Measurements from ENCODE around the gene HYAL3. TPM values are rescaled to one million over a fixed set of nuclear protein-coding genes. Genes with fewer than 3 reads are reported as not detected.

The HYAL3 gene
- total RNA-seq, 4 donors from 2014 or later = 1.9 to 4.1 (median 2.6) TPM

GRCh38 chr3:50251220-50251619 is 48.0 kb downstream of the HYAL3 start:
- peak in 1 of 2 donors; percentile 48 for DNase-seq (ENCODE audit: low spot score in 2 of 2)
- WGBS, 2 donors = 28 to 64% methylated on average over 7 to 8 of the region's 8 CpGs

GRCh38 chr3:50250514-50250913 is 48.7 kb downstream of the HYAL3 start:
- no peak overlapping the region for H3K4me3 ChIP-seq (ENCODE audit: low read depth, poor library complexity, severe bottlenecking)
- intact Hi-C loops (cut with DNase I; ENCODE audit: low total_unique reads) = no loop called here
- DNase-seq (ENCODE audit: low spot score in 2 of 2) = no peak
- TF ChIP-seq CTCF (IDR thresholded peaks at IDR 0.05) = no peak
- TF ChIP-seq POLR2A (IDR thresholded peaks at IDR 0.05) = no peak
- WGBS, 2 donors = 95 to 98% methylated on average over 4 of the region's 4 CpGs

More at GRCh38 chr3:50251220-50251619, 48.0 kb downstream of the HYAL3 start:
- intact Hi-C loops (cut with DNase I; ENCODE audit: low total_unique reads) = no loop called here
- no peak for TF ChIP-seq POLR2A (IDR thresholded peaks at IDR 0.05)
- no peak for TF ChIP-seq CTCF (IDR thresholded peaks at IDR 0.05)
- H3K4me3 ChIP-seq (ENCODE audit: low read depth, poor library complexity, severe bottlenecking) = no peak overlapping the region

- intact Hi-C loops (cut with DNase I; ENCODE audit: low total_unique reads) = no loop called here
- TF ChIP-seq POLR2A (IDR thresholded peaks at IDR 0.05) (no peak), CTCF (IDR thresholded peaks at IDR 0.05) (no peak)
- DNase-seq (ENCODE audit: low spot score in 2 of 2) = no peak
- no peak overlapping the region for H3K4me3 ChIP-seq (ENCODE audit: low read depth, poor library complexity, severe bottlenecking)
- 61 to 79% methylated on average over 5 of the region's 5 CpGs for WGBS, 2 donors
Observed at GRCh38 chr3:50249457-50249856, 49.7 kb downstream of the HYAL3 start.

GRCh38 chr3:50248387-50248786 is 50.8 kb downstream of the HYAL3 start:
- peak; percentile 72 to 96 for DNase-seq (ENCODE audit: low spot score in 2 of 2)
- 5 to 10% methylated on average over 3 of the region's 3 CpGs for WGBS, 2 donors
- intact Hi-C loops (cut with DNase I; ENCODE audit: low total_unique reads) = no loop called here
- no peak overlapping the region for H3K4me3 ChIP-seq (ENCODE audit: low read depth, poor library complexity, severe bottlenecking)
- TF ChIP-seq POLR2A (IDR thresholded peaks at IDR 0.05) = no peak
- no peak for TF ChIP-seq CTCF (IDR thresholded peaks at IDR 0.05)

GRCh38 chr3:50246517-50246954 is 52.7 kb downstream of the HYAL3 start:
- 15 to 20% methylated on average over 8 to 10 of the region's 10 CpGs for WGBS, 2 donors
- TF ChIP-seq POLR2A (IDR thresholded peaks at IDR 0.05) (no peak), CTCF (IDR thresholded peaks at IDR 0.05) (no peak)
- no peak overlapping the region for H3K4me3 ChIP-seq (ENCODE audit: low read depth, poor library complexity, severe bottlenecking)
- intact Hi-C loops (cut with DNase I; ENCODE audit: low total_unique reads) = no loop called here
- DNase-seq (ENCODE audit: low spot score in 2 of 2) = peak in 1 of 2 donors; percentile 47

- H3K4me3 ChIP-seq (ENCODE audit: low read depth, poor library complexity, severe bottlenecking) = no peak overlapping the region
- TF ChIP-seq CTCF (IDR thresholded peaks at IDR 0.05) (peak in 1 of 3 donors; percentile 97), POLR2A (IDR thresholded peaks at IDR 0.05) (no peak)
- 1 to 3% methylated on average over 10 to 19 of the region's 25 CpGs for WGBS, 2 donors
- intact Hi-C loops (cut with DNase I; ENCODE audit: low total_unique reads) = no loop called here
- peak; percentile 88 to 99 for DNase-seq (ENCODE audit: low spot score in 2 of 2)
Observed at GRCh38 chr3:50245831-50246516, 53.2 kb downstream of the HYAL3 start.

All from lower leg skin (tissue), 4 donors.